Heart left ventricle (tissue), 13 donors: ENCODE data around the gene KCNQ1.

Experiments used
- CTCF ChIP-seq, 12 donors: fragments of 200-600 bp; sonication (generic) in 4 of 12; IDR thresholded peaks; one replicate each; pipeline versions ENCODE4 v1.5.0 to v1.8.0; 2018 to 2022; ENCODE audit warnings: antibody characterized with exemption in 12 of 12, mild to moderate bottlenecking in 5 of 12
- POLR2A ChIP-seq, 2 donors: fragments of 450-650 bp; IDR thresholded peaks; one replicate each; pipeline ENCODE4 v1.6.1; 2017; ENCODE audit warnings: antibody characterized with exemption in 2 of 2, mild to moderate bottlenecking in 2 of 2, moderate library complexity in 2 of 2
- donor health status: ischemic (EF 13 %, LVEDD 7.1; RV severe dilation, severe dysfunction).
- donor health status: DM: no; HTN: yes; CAD: no.
- donor health status: DM: no; HTN: no; CAD: no.
- donor health status: ischemic (EF 25% LVEDD 6.9; RV normal size, moderate dysfunction).
- donor health status: ischemic (EF 25% LVEDD 5.7; RV mildly dilated, moderate dysfunction).
- donor health status: ischemic (EF 35%, LVEDD 5.7; RV mildly dilated, moderate dysfunction).
- donor health status: nonischemic (EF 11% LVEDD 7.7; RV severe dilation, severe dysfunction).
- donor health status: DM: yes; HTN: yes; CAD: no.
- donor health status: PGD.
- donor health status: ischemic (EF 29% LVEDD 5.4; RV normal size, mild dysfunction).
- donor health status: nonischemic (EF 23%, LVEDD 6.1; RV moderate dilation, normal function).

- no peak for TF ChIP-seq CTCF (IDR thresholded peaks at IDR 0.05)
- no peak for TF ChIP-seq POLR2A (IDR thresholded peaks at IDR 0.05)
Measured at GRCh38 chr11:2461956-2462542, 17.2 kb downstream of the KCNQ1 start.
